DMS79 treated with DMSO at 0.1 percent for 48 hours (cell line): Measurements from ENCODE around the gene KIAA1755.
A peak's percentile ranks its signal among the peaks of the same experiment; 100 is the strongest.

Experiments
- DNase-seq: peaks from one replicate; lab custom pipeline; 2025; lab: John Stamatoyannopoulos, UW

KIAA1755 gene

GRCh38 chr20:38260378-38261053 is at the start of gene KIAA1755:
KIAA1755 (minus strand) TSS chr20:38260735; CDS start chr20:38260500, 235 bp downstream.
- DNase-seq, result peak; percentile 29

- DNase-seq, result no peak
Observed at GRCh38 chr20:38308447-38308846, 47.9 kb upstream of the KIAA1755 start.

- DNase-seq, result no peak
Observed at GRCh38 chr20:38308047-38308438, 47.5 kb upstream of the KIAA1755 start.

GRCh38 chr20:38307371-38308046 is 47.0 kb upstream of the KIAA1755 start:
- DNase-seq, result no peak

GRCh38 chr20:38306379-38306778 is 45.8 kb upstream of the KIAA1755 start:
- no peak for DNase-seq

GRCh38 chr20:38305541-38305940 is 45.0 kb upstream of the KIAA1755 start:
- DNase-seq, result no peak

- no peak for DNase-seq
Observed at GRCh38 chr20:38304845-38305447, 44.4 kb upstream of the KIAA1755 start.

GRCh38 chr20:38303908-38304379 is 43.4 kb upstream of the KIAA1755 start, which contains the start of gene BPI:
BPI (plus strand) TSS chr20:38304156; CDS start chr20:38304224, 68 bp downstream.
- DNase-seq, result no peak

- no peak for DNase-seq
Observed at GRCh38 chr20:38302786-38303185, 42.3 kb upstream of the KIAA1755 start.

- no peak for DNase-seq
Observed at GRCh38 chr20:38301309-38301708, 40.8 kb upstream of the KIAA1755 start.

GRCh38 chr20:38300438-38300837 is 39.9 kb upstream of the KIAA1755 start:
- DNase-seq, result no peak

- DNase-seq, result no peak
Observed at GRCh38 chr20:38299963-38300362, 39.4 kb upstream of the KIAA1755 start.

- DNase-seq, result no peak
Observed at GRCh38 chr20:38298768-38299288, 38.3 kb upstream of the KIAA1755 start.

- no peak for DNase-seq
Observed at GRCh38 chr20:38297916-38298674, 37.6 kb upstream of the KIAA1755 start.

GRCh38 chr20:38296433-38296832 is 35.9 kb upstream of the KIAA1755 start:
- DNase-seq, result no peak

- no peak for DNase-seq
Observed at GRCh38 chr20:38295811-38296210, 35.3 kb upstream of the KIAA1755 start.

GRCh38 chr20:38294076-38294591 is 33.6 kb upstream of the KIAA1755 start:
- no peak for DNase-seq

GRCh38 chr20:38293491-38294065 is 33.0 kb upstream of the KIAA1755 start:
- no peak for DNase-seq

- no peak for DNase-seq
Observed at GRCh38 chr20:38291966-38292365, 31.4 kb upstream of the KIAA1755 start.

- peak; percentile 9 for DNase-seq
Observed at GRCh38 chr20:38290829-38291814, 30.6 kb upstream of the KIAA1755 start.
